Measurements from ENCODE around the gene NEURL1.

GRCh38 chr10:103498936-103499638 lies 5.6 kb downstream of the NEURL1 start:
- TF ChIP-seq YY1 (IDR thresholded peaks at IDR 0.05; ENCODE audit: insufficient read depth, insufficient read length) (no peak), ZNF274 (IDR thresholded peaks at IDR 0.05; ENCODE audit: low read depth, low read length) (no peak), SUZ12 (IDR thresholded peaks at IDR 0.05; ENCODE audit: extremely low read depth, insufficient read depth, insufficient read length) (no peak)
